GM20431 (cell line): ENCODE measurements around the gene CLCN6.

Experiments used
- in situ Hi-C: fragments of 300-500 bp; cut with MseI, MboI; formaldehyde crosslinking; loops from one replicate; pipeline ENCODE4 v1.15.0; 2020; ENCODE audit warnings: low sequenced_read_pairs; ENCODE audit not compliant: unreplicated experiment

Gene CLCN6

DNA sequence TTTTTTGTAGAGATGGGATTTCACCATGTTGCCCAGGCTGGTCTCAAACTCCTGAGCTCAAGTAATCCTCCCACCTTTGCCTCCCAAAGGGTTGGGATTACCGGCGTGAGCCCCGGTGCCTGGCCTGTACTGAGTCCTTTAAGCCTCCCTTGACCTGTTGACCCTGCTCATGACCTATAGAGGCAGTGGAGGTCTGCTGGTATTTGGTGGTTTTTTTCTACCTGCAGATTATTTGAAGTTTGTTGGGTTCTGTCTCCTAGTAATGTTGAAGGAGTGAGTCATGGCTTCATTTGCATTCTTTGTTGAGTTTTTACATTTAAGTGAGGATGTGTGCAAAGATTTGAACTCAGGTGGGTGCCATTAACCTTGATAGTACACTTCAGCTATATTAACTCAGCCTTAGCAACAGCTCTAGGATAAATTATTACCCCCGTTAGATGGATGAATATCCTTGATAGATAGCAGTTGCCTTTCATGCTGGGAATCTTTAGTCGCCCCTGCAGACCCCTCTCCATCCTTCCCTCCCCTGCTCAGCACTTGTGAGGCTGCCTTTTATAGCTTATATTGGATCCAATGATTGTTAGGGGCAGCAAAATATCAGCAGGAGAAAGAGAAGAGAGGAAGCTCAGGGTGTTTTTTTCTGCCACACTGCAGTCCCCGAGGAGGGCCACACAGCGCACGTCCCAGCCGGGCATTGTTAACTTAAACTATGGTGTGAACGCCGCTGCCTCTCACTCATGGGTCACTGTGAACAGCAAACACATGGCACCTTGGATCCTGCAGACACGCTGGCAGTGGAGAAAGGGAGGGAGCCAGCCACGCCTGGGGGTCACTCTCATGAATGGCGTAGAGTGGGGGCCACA is 67.6 kb downstream of the CLCN6 start:
- in situ Hi-C loops, result no loop called here

DNA sequence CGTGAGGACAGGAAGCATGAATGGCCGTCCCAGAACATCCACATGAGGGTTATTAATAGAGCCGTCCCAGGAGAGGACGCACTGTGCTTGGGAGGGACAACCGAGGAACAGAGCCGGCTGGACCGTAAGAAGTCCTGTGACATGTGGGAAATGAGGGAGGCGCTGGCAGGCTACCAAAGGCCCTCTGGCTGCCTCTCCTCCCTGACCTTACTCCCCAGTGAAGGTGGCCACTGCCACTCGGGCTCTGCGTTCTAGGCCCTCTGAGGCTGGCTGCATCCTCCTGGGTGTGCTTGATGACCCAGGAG is 68.2 kb downstream of the CLCN6 start:
- in situ Hi-C loops, result no loop called here

DNA sequence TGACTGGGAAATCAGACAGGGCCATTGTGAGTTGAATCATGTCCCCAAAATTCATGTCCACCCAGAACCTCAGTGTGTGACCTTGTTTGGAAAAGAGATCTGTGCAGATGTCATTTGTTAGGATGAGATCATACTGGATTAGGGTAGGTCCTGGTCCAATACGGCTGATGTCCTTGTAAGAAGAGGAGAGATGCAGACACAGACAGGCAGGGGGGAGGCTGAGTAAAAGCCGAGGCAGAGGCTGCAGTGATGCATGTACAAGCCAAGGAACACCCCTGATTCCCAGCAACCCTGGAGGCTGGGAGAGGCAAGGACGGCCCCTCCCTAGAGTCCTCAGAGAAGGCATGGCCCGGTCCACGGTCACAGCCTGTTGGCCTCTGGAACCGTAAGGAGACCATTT is 68.6 kb downstream of the CLCN6 start:
- in situ Hi-C loops, result no loop called here

DNA sequence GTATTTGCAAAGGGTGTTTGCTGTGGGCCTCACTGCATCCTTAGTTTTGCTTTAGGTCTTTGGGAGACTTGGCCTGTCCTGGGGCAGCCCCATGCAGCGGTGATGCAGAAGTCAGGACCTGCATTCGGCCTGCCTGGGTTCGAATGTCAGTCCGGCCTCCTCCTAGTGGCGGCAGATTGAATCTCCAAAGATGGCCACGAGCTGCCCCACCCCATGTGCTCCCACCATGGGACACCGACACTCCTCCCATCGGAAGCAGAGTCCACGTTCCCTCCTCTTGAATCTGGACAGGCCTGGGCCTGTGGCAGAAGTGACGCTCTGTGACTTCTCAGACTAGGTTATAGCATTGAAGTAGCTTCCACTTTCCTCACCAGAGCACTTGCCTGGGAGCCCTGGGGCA is 69.1 kb downstream of the CLCN6 start:
- in situ Hi-C loops, result no loop called here

DNA sequence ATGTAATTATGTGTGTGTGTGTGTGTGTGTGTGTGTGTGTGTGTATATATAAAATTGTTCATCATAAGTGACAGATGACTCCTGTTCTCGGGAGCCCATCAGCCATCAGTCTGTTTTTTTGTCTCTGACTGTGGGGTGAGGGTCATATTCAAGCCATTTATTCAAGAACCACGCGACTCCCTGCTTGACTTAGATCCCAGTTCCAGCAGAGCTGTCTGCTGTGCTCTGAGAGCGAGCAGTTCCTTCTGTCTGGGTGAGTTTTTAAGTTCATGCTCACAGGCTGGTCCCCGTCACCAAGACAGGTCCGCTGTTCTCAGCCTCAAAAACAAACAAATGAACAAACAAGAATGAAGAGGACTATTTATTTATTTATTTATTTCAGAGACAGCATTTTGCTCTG is 71.1 kb downstream of the CLCN6 start:
- in situ Hi-C loops, result no loop called here

DNA sequence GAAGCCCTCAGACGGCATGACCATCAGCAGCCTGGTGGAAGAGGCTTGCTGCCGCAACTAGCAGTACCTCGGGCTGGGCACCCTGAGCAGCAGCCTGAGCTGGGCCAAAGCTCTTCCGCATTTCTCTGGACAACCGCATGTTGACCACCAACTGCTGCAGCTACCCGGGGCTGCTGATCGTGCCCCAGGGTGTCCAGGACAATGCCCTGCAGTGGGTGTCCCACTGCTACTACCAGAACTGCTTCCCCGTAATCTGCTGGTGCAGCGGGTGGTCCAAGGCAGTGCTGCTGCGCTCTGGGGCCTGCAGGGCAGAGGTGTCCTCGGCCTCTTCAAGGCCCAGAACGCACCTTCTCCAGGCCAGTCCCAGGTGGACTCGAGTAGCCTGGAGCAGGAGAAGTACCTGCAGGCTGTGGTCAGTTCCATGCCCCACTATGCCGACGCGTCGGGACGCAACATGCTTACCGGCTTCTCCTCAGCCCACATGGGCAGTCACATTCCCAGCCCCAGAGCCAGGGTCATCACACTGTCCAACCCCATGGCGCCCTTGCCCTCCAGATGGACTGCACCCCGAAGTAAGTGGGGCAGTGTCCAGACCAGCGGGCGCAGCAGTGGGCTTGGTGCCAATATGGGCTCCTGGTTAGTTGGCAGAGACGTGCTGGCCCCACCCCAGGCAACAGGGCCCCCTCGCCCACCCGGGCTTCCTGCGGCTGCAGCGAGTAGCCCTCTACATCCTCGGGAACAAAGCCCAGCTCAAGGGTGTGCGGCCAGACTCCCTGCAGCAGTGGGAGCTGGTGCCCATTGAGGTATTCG is 72.3 kb downstream of the CLCN6 start:
- in situ Hi-C loops, result no loop called here

DNA sequence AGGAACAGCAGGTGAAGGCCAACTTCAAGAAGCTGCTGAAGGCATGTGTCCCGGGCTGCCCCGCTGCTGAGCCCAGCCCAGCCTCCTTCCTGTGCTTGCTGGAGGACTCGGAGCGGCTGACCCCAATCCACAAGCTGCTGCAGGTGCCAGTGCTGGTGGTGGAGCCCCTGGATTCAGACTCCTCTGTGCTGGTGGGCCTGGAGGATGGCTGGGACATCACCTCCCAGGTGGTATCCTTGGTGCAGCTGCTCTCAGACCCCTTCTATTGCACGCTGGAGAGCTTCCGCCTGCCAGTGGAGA is 72.8 kb downstream of the CLCN6 start:
- in situ Hi-C loops, result no loop called here

DNA sequence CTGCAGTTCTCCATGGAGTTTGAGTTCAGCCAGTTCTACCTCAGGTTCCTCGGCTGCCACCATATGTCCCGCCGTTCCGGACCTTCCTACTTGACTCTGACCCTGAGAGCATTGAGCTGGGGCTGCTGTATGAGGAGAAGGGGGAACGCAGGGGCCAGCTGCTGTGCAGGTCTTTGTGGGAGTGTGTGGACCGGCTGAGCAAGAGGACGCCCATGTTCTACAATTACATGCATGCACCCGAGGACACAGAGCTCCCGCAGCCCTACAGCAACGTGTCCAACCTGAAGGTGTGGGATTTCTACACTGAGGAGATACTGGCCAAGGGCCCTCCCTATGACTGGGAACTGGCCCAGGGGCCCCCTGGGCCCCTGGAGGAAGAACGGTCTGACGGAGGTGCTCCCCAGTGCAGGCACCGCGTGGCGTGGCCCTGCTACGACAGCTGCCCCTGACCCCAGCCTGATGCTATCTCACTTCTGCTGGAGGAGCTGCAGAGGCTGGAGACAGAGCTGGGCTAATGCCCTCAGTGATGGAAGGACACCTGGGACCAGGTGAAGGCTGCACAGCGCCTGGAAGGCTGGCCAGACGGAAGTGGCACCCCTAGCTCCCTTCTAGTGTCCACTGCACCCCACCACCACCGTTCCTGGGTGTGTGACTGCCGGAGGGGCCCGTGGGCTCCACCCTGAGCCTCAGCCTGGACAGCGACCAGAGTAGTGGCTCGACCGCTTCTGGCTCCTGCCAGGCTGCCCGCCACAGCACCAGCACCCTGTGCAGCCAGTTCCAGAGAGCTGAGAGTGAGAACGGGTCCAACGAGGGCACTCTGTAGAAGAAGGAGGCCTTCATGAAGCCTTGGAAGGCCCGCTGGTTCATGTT is 73.6 kb downstream of the CLCN6 start:
- in situ Hi-C loops, result no loop called here

DNA sequence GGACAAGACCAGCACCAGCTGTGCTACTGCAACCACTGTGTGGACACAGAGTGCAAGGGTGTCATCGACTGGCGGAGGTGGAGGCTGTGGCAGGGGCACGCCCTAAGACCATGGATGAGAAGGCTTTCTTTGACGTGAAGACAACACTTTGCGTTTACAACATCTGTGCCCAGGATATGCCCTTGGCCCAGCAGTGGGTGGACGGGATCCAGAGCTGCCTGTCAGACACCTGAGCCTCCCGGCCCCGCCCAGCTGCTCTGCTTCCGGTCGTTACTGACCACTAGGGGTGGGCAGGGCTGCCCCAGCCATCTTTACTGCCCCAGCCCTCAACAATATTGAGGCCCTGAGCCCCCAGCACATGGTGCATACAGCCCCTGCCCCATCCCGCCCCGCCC is 74.2 kb downstream of the CLCN6 start:
- in situ Hi-C loops, result no loop called here

DNA sequence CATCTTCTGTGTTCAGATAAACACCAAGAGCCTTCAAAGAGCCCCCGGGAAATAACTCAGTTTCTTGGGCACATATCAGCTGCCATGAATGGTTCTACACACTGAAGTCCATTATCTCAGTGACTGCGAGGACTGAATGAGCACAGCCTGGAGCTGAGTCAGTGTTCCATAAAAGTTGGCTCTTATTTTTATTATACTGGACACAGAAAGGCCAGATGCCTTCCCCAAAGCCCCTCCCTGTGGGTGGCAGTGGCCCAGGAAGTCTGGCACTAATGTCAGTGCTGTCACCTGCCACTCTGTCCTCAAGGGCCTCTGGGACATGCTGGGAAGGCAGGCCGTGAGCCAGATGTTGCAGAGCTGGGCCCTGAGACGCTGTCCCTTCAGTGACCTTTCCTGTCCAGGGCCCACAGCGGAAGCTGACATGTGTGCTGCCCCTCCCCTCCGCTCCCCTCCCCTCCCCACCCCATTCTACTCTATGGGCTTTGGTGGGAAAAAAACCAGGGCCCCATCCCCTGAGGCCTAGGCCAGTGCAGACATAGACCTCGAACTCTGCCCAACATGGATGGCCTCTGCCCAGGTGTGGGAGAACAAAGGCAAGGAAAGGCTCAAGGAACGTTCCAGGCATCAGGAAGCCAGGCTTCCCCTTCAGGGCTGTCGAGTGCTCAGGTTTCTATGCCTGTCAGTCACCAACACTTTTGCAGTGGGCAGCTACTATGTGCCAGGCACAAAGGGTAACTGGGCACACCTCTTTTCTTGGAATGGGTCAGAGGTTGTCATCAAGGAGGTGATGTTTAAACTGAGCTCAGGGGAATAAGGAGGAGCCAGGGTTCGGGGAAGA is 75.1 kb downstream of the CLCN6 start:
- in situ Hi-C loops, result no loop called here

DNA sequence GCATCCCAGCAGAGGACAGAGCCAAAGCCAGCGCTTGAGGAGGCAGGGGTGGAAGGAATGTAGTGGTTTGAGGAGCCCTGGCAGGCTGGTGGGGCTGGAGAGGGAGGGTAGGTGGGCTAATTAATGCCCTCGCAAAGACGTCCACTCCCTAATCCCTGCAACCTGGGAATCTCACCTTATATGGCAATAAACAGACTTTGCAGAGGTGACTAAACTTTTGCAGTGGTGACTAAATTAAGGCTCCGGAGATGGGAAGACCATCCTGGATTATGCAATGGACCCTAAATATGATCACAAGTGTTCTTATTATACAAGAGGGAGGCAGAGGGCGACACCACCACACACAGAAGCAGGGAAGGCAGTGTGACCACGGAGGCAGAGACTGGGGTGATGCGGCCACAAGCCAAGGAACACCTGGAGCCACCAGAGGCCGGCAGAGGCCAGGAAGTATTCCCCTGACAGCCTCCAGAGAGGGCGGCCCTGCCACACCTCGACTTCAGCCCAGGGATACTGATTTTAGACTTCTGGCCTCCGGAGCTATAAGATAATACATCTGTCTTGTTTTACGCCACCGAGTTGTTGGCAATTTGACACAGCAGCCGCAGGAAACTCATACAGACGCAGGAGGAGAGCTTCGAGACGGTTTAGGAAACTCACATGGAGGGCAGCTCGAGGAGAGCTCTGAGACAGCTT is 75.9 kb downstream of the CLCN6 start:
- in situ Hi-C loops, result no loop called here

DNA sequence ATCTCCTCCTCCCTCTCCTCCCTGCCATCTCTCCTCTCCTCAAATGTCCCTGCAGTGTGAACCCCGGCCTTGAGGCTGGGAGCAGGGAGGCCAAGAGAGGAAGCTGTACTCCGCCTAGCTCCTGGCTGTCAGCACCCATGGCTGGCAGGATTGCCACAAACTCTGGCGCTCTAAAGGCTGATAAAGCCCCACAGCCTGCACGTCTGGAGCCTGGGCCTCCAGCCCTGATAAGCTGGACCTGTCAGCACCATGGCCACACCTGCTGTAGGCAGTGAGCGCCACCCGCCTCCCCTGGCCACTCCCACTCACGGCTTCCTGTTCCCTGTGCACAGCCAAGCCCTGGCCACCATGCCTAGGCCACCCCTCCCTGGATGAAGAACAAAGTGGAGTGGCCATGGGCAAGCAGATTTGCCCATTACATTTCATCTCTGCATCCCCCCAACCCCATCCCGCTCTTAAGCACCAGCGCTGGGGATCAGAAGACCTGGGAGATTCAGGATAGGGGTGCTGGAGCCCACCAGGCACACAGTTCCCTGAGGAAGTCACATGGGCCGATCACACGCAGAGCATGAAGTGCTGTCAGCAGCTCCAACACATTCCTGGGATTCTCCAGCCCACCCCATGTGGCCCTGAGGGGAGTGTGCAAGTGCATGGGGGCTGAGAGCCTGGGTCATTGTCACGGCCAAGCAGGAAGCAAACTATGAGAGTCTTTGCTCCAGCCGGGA is 77.0 kb downstream of the CLCN6 start:
- in situ Hi-C loops, result no loop called here

DNA sequence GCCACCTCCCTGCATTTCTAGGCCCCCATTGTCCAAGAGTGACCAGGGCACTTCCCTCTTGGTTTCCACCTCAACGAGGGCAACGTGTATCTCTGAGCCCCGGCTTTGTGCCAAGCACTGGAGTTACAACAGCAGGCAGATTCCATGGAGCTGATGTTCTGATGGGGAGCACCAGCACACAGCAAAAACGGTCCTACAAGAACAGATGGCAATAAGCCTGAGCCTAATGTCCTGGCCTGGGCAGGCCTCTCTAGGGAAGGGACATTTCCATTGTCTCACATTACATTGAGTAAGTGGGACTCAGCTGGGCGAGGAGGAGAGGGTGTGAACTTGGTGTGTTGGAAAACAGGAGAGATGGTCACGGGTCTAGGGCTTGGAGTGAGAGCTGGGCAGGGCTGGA is 79.9 kb downstream of the CLCN6 start:
- in situ Hi-C loops, result no loop called here

DNA sequence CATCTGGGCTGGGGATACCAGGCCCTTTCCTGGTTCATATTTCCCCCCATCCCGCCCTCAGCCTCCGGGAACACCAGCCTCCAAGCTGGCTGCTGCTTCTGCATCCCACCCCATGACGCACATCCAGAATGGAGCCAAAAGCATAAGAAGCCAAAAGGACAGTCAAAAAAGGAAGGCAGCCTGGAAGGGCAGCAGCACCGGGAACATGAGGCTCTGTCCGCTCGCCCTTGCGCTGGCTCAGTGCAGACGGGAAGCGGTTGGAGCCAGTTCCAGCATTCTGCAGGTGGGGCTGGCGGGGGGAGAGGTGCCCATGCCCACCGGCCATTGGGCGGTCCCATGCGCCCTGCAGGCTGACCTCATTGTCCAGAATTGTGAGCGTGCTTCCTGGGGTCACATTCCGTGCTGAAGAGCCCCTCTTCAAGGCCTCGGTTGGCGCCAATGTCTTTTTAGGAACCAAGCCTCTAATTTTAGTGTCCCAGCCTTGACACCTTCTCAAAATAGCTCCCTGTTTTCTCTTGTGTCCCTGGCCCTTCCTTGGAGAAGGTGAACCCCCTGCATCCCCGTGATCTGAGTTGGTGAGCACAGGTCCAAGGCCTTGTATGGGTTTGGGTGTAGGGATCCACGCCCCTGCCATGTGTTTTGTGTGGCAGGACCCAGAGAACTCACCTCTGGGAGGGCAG is 81.1 kb downstream of the CLCN6 start:
- in situ Hi-C loops, result no loop called here

DNA sequence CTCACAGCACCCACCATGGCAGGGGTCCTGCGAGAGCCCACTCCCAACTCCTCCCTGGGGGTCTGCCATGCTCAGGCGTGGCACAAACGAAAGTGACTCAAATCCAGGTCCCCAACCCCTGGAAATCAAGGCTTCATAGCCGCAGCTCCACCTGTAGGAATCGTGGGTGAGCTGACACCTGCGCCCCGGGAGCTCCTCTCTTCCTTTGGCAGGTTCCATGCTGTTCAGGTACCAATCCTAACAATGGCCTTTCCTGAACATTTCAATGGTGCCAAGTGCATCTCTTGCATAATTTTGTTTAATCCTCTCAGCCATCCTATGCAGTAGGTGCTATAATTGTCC is 81.6 kb downstream of the CLCN6 start:
- in situ Hi-C loops, result no loop called here

DNA sequence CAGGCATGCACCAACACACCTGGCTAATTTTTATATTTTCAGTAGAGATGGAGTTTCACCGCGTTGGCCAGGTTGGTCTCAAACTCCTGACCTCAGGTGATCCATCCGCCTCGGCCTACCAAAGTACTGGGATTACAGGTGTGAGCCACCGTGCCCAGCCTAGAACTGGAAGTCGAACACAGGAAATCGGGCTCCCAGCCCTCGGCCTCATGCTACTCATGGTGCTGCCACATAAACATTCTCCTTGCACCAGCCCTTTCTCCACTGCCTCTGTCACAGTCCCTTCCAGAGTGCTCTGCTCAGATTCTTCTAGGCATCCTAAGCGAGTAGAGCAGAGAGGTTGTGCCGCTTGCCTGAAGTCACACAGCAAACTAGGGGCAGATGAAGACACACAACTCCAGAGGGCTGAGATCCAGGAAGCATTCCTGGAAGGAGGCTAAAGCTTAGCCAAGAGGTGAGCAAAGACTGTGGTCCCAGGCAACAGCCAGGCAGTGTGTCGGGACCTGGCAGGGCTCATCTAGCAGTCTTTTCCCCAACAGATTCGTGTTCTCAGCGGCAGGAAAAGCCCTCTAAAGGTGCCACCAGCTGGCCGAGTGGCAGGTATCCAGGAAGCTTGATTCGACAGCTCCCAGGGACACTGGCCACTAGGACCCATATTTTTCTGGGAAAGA is 82.3 kb downstream of the CLCN6 start:
- in situ Hi-C loops, result no loop called here

DNA sequence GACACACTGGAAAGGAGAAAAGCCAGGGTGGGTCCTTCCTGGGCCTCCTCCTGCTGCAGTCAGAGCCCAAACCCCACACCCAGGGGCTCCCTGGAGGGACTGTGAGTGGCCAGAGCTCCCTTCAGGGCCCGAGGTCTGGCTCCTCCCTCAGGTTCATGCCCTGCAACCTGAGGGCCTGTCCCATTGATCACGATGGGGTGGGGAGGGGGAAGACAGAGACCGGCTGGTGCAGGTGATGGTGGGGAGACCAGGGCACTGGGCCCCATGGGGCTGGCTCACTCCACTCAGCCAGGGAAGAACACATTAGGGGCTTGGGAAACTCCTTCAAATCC is 82.9 kb downstream of the CLCN6 start:
- in situ Hi-C loops, result no loop called here
